HepG2 (cell line): ENCODE data around the gene CC2D1A. TPM values are rescaled to one million over a fixed set of nuclear protein-coding genes. Genes with fewer than 3 reads are reported as not detected.

ENCODE experiments used
- ARID4A ChIP-seq: sonication (generic); formaldehyde crosslinking; IDR thresholded peaks from 2 replicates; pipeline ENCODE4 v1.5.0; 2020; ENCODE audit warnings: mild to moderate bottlenecking, missing genetic modification reagents, borderline replicate concordance
- BORCS8-MEF2B ChIP-seq: sonication (generic); formaldehyde crosslinking; IDR thresholded peaks from 2 replicates; pipeline ENCODE4 v1.8.0; 2022; ENCODE audit warnings: mild to moderate bottlenecking, missing genetic modification reagents
- HDAC1 ChIP-seq: sonication (generic); formaldehyde crosslinking; IDR thresholded peaks from 2 replicates; pipeline ENCODE4 v1.5.1; 2020; ENCODE audit warnings: mild to moderate bottlenecking, missing genetic modification reagents
- HIVEP1 ChIP-seq: sonication (generic); formaldehyde crosslinking; IDR thresholded peaks from 2 replicates; pipeline ENCODE4 v1.4.0; 2020; ENCODE audit warnings: mild to moderate bottlenecking, missing genetic modification reagents
- HOXA3 ChIP-seq: sonication (generic); formaldehyde crosslinking; IDR thresholded peaks from 2 replicates; pipeline ENCODE4 v1.5.0; 2020; ENCODE audit warnings: missing genetic modification reagents
- KMT2A ChIP-seq: sonication (generic); formaldehyde crosslinking; IDR thresholded peaks from 2 replicates; pipeline ENCODE4 v1.4.0; 2020; ENCODE audit warnings: missing genetic modification reagents
- NFRKB ChIP-seq: fragments of 450-650 bp; IDR thresholded peaks from 2 replicates; pipeline ENCODE4 v1.6.1; 2017
- NRL ChIP-seq: sonication (generic); formaldehyde crosslinking; IDR thresholded peaks from 2 replicates; pipeline ENCODE4 v1.5.0; 2020; ENCODE audit warnings: missing genetic modification reagents, mild to moderate bottlenecking, moderate library complexity, borderline replicate concordance
- PAWR ChIP-seq: sonication (generic); formaldehyde crosslinking; IDR thresholded peaks from 2 replicates; pipeline ENCODE4 v1.4.0; 2020; ENCODE audit warnings: missing genetic modification reagents, mild to moderate bottlenecking, borderline replicate concordance
- PCBP1 ChIP-seq: fragments of 200-400 bp; formaldehyde crosslinking; IDR thresholded peaks from 2 replicates; pipeline ENCODE4 v1.6.1; 2017; ENCODE audit warnings: mild to moderate bottlenecking, low read depth, low read length, borderline replicate concordance
- PCBP2 ChIP-seq: fragments of 200-400 bp; formaldehyde crosslinking; optimal IDR thresholded peaks from 2 replicates; pipeline ENCODE3; 2018; ENCODE audit warnings: low read length, low read depth; ENCODE audit not compliant: poor library complexity, severe bottlenecking
- SMAD9 ChIP-seq: sonication (generic); formaldehyde crosslinking; IDR thresholded peaks from 2 replicates; pipeline ENCODE4 v1.5.1; 2020; ENCODE audit warnings: mild to moderate bottlenecking, missing genetic modification reagents
- TFE3 ChIP-seq: IDR thresholded peaks from 2 replicates; pipeline ENCODE4 v1.6.1; 2016
- U2AF1 ChIP-seq: fragments of 200-400 bp; formaldehyde crosslinking; optimal IDR thresholded peaks from 2 replicates; pipeline ENCODE3; 2017; ENCODE audit warnings: mild to moderate bottlenecking, low read depth, low read length
- UBTF ChIP-seq: sonication (generic); formaldehyde crosslinking; IDR thresholded peaks from 2 replicates; pipeline ENCODE4 v1.4.0; 2020; ENCODE audit warnings: mild to moderate bottlenecking, missing genetic modification reagents
- ZNF615 ChIP-seq: sonication (generic); formaldehyde crosslinking; IDR thresholded peaks from 2 replicates; pipeline ENCODE4 v1.5.0; 2020; ENCODE audit warnings: mild to moderate bottlenecking, missing genetic modification reagents, borderline replicate concordance
- ZNF619 ChIP-seq: sonication (generic); formaldehyde crosslinking; IDR thresholded peaks from 2 replicates; pipeline ENCODE4 v1.4.0; 2020; ENCODE audit warnings: mild to moderate bottlenecking, missing genetic modification reagents
- ZNF674 ChIP-seq: sonication (generic); formaldehyde crosslinking; IDR thresholded peaks from 2 replicates; pipeline ENCODE4 v1.5.0; 2020; ENCODE audit warnings: low read depth, mild to moderate bottlenecking, missing genetic modification reagents
- ZNF691 ChIP-seq: sonication (generic); formaldehyde crosslinking; IDR thresholded peaks from 2 replicates; pipeline ENCODE4 v1.4.0; 2020; ENCODE audit warnings: missing genetic modification reagents, low read depth, mild to moderate bottlenecking, borderline replicate concordance
- polyA plus RNA-seq, 8 experiments: library from polyadenylated mRNA; depleted of rRNA in 3 of 8; stranded (reverse) in 7 of 8; unstranded in 1 of 8; fragments of >200 nt; fragmentation: Illumina TruSeq in 4 of 8; extraction: Trizol in 4 of 8; gene quantifications; 2 replicates each; pipeline versions ENCODE4 v1.2.1 to v1.2.3, GENCODE V29; 2011 to 2016; ENCODE audit warnings: low read depth in 4 of 8, missing spikeins in 1 of 8, mixed read lengths in 1 of 8; ENCODE audit not compliant: insufficient read depth in 1 of 8
- total RNA-seq, 5 experiments: library from RNA; depleted of rRNA; stranded (reverse); fragments of >200 nt; fragmentation: Illumina TruSeq; extraction: Trizol; gene quantifications; 2 replicates each; pipeline ENCODE4 v1.2.3, GENCODE V29; 2016; ENCODE audit warnings: low read depth in 1 of 5

CC2D1A gene
- total and polyA plus RNA-seq, 2 of the 13 experiments (the other 11 are each of a cell fraction or from before 2014, with no cell fraction given), result 9.7 to 11.5 TPM

GRCh38 chr19:13905634-13906520 is at the start of gene CC2D1A, which contains the start of gene BRME1 (continued):
- TF ChIP-seq ARID4A (CRISPR knock-in tag) (peak; percentile 87), NRL (peak; percentile 68; the same call in 1 of the 2 replicates), KMT2A (CRISPR knock-in tag) (peak; percentile 64), HOXA3 (peak; percentile 94), PCBP2 (no peak), PAWR (CRISPR knock-in tag) (no peak), PCBP1 (no peak), ZNF691 (no peak), NFRKB (no peak), BORCS8-MEF2B (CRISPR knock-in tag) (peak; percentile 95), U2AF1 (no peak), HDAC1 (CRISPR knock-in tag) (peak; percentile 70), HIVEP1 (CRISPR knock-in tag) (no peak), SMAD9 (CRISPR knock-in tag) (no peak), ZNF674 (peak; percentile 74; the same call in 1 of the 2 replicates), ZNF619 (CRISPR knock-in tag) (peak; percentile 97; the same call in 1 of the 2 replicates), ZNF615 (CRISPR knock-in tag) (no peak; the same call in 1 of the 2 replicates), TFE3 (CRISPR knock-in tag) (peak; percentile 38; the same call in 1 of the 2 replicates), UBTF (CRISPR knock-in tag) (peak; percentile 58; the same call in 1 of the 2 replicates)
